Stimulated activated CD8-positive, alpha-beta memory T cell treated with anti-CD3 and anti-CD28 coated beads, Interleukin-12 subunit alpha, Interleukin-12 subunit beta, amount 100 ng/mL, for 4 hours (primary cell): Measurements from ENCODE around the gene EFCAB10.

Source experiments
- DNase-seq: peaks from one replicate; pipeline ENCODE4 v3.0.0-alpha.2; 2020; ENCODE audit warnings: low read depth

EFCAB10 gene, protein sequence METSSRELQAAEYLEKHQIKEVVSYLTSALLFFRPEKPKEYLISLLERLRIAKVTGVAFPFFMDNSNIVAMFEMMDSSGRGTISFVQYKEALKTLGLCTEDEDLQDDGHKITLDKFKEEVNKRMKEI

DNA sequence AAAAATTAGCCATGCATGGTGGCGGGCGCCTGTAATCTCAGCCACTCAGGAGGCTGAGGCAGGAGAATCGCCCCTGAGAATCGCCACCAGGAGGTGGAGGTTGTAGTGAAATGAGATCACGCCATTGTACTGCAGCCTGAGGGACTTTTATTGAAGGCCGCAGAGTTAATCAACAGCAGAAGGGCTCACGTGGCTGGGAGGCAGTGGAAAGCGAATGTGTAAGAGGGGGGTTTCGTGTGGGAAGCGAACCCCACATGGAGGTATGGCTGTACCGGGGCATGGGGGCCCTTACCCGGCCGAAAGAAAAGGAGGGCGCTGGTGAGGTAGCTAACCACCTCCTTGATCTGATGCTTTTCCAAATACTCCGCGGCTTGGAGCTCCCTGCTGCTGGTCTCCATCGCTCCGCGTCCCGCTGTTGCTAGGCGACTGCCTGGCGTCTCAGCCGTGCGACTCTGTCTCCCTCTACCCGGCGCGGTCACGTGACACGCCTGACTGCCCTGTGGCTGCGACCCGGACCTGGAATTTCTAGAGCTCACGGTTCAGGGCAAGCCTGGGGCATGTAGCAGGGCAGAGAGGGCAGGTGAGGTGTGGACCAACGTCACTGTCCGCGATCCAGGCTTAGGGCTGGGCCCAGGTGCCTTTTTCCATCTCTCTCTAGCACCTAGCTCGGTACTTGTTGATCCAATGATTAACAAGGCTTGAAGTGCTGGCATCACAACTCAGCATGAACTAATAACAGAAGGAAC, at the start of gene EFCAB10:
EFCAB10 (minus strand) TSS at position 428 of the 746 bp plus-strand sequence; CDS start at position 398, 30 bp downstream.
- no peak for DNase-seq

DNA sequence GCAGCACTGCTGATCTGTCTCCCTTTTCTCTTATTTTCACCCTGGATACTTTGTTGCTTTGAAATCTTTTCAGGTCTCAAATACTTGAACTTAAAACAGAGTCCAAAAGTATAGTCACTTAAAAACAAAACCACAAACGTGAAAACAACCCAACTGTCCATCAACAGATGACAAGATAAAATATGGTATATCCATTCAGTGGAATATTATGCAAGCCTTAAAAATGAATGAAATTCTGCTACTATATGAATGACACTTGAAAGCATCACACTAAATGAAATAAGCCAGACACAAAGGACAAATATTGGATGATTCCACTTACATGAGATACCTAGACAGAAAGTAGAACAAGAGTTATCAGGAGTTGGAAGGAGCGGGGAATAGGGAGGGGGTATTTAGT, 44.7 kb upstream of the EFCAB10 start:
- no peak for DNase-seq

DNA sequence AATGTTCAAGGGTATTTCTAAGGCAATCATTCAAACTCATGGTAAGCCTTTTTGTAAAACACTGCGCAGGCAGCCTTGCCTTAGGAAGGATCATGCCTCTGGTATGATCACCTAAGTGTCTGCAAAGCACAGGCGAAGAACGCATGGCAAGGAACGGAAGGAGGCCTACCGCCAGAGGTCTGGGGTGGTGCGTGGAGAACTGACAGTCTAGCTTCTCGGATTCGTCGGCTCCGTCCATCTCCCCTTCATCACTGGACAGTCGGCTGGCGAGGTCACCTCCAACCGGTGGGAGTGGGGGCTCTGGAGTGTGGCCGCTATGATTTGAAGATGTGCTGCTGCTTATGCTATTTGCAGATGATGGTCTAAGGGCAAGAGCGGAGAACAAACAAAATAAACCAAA, 42.6 kb upstream of the EFCAB10 start:
- no peak for DNase-seq

DNA sequence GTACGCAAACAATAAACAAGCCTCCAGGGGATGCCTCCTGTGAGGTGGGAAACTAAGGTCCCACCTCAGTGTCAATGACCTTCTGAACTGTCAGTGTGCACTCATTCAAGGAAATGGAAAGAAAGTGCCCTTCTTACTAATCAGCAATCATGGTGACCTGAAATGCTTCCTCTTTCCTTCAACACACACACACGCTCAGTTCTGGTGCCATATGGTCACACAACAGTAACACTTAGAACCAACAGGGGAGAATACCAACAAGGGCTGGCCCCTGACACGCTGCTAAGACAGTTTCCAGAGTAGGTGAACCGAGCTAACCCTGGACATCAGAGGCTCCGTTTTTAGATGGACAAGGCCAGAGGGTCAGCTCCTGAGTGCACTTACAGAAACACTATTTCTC, 42.1 kb upstream of the EFCAB10 start:
- no peak for DNase-seq

DNA sequence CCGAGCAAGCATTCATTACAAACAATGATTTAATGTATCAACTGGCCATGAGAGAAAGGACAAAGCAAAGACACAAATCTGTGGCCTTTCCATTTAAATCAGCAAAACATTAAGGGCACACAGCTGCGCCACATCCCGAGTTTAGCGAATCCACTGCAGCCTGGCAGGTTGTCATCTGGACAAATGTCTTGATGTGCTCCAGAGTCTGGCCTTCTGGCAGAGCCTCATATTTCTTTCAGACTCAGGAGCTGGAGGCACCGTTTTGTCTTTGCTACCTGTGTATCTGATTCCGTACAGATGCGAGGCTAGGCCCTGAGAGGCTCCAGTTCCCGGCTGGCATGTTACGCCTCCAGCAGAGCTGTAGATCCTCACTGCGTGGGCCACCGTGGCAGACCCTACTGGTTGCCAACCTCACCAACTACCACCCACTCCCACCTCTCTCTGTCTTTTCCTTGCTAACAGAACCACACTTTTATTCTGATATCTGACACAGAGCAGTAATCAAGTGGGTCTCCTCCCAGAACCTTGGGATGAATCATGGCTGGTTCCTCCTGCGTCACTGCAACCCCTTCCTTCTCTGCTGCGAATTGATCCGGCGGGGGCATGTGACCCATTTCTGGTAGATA, 40.9 kb upstream of the EFCAB10 start:
- DNase-seq, result no peak

DNA sequence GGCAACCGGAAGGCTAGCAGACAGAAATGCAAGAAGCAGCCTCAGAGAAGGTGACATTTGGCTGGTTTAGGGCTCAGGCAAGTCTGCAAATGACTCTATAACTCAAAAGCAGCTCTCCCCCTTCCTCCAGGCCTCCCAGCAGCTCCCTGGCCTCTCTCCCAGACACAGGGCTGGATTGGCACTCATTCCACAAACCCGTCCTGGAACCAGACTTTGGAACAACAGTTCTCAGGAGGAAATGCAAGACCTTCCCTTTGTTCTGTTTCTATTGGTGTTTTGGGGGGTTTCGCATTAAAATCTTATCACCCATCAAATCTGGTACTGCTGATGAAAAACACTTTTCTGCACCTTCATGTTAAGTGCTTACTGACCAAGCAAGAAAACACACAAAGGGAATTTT, 40.3 kb upstream of the EFCAB10 start:
- DNase-seq, result no peak

DNA sequence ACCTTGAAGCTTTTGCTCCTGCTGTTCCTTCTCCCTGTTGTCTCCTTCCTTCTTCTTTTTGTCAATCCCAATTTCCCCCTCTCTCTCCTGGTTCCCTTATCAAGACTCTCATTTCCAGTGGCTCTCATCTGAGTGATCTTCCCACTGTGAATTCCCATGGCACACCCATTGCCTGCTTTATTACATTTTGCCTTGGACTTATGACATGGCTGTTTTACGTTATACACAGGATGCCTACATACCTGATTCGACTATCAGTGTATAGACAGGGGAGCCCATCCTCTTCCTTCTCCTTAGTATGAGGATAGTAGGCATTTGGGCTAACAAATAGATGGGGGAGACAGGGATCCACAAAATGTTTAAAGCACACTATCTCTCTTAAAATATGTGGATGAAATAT, 39.9 kb upstream of the EFCAB10 start:
- no peak for DNase-seq

DNA sequence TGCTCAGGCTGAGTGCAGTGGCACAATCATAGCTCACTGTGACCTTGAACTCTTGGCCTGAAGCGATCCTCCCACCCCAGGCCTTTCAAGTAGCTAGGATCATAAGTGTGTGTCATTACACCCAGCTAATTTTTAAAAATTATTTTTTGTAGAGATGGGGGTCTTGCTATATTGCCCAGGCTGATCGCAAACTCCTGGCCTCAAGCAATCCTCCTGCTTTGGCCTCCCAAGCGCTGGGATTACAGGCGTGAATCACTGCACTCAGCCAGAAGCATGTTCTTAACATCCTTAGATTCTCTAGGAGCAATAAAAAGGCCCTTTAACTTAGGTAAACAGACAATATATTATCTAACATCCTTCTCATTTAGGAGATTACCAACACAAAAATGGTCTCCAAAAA, 38.3 kb upstream of the EFCAB10 start:
- DNase-seq, result no peak

DNA sequence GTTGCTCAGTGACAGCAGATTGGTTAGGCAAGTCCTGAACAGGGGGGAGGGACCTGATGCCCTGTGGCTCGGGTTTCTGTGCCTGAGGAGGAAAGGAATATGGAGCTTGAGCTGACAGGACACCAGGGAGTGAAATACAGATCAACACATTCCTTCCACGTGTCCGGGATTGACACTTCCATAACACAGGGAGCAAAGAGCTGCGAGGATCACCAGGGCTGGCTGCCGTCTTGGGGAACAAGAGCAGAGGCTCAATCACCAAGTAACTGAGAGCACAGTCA, 36.7 kb upstream of the EFCAB10 start:
- no peak for DNase-seq

DNA sequence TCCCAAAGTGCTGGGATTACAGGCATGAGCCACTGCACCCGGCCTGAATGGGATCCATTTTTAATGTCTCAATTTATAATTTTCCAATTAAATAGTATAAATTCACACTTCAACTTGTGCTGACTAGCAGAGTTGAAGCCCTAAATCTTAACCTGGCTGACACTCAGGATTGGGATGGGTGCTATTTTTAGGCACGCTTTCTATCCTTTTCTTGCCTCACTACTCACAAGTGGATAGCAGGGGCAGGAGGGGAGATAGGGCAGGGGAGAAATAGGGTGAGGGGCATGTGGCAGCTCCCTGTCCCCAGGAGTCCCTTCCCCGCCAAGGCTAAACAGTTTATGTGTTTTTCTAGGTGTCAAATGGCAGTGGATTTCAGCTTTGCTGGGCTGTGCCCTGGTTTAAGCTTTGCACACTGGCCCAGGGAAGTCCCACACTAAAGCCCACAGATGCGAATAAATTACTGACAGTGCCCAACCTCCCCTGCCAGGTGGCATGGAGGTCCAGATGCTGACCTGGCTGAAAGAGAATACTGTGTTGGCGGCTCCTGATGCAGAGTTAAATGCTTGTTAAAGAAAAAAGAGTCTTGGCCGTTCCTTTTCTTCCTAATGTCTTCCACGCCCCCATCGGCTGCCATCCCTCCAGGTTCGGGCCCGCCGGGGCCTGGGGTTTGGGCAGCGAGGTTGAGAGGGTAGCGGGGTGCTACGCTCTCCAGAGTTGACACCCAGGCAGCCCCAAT, 36.2 kb upstream of the EFCAB10 start:
- no peak for DNase-seq

DNA sequence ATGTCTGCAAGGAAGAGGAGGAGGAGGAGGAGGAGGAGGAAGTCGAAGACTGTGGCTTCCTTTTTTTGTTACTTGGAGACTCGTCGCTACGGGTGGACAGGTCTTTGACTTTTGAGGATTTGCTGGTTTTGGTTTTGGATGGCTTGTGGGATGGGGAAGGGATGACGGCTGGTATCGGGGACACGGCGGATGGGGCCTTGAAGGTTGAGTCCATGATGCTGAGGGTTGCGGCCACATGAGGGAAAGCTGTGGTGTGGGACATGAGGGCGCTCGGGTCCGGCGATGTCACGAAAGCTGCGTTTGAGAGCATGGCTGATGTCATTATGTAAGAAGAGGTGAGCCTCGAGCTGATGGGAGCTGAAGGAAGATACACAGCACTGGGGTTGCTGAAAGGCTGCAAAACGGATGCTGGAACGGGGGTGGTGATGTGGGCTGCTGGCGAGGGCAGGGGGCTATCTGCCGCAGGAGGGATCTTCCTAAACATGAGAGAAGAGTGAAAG, 33.1 kb upstream of the EFCAB10 start:
- no peak for DNase-seq

DNA sequence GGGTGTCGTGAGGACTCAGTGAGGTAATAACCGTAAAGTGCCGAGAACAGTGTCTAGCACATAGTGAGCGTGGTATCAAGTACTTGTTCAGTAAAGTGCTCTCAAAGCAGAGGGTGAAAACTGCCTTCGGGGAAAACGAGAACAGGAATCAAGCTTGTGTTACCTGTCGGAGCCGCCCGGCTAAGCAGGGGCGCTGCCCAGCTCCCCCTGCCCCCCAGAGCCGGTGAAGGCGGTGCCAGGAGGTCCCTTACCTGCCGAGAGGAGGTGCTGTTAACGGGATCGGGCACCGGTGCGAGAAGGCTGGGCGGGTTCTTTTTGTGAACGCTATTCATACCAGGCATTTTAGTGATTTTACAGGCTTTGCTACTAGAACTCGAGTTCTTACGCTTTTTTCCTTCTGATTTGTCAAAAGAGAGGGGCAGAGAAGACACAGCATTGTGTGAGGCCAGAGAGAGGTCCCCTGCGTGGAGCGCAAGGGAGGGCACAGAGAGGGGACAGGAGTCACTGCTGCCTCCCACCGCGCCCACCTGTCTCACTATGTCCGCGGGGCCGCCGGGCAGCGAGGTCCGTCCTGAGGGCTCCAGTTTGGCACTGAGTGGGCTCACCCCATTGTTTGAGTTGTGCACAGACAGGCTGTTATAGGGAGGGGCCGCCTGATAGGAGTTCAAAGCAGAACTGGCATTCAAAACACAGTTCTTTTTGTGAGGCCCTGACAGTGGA, 32.5 kb upstream of the EFCAB10 start:
- DNase-seq, result no peak

DNA sequence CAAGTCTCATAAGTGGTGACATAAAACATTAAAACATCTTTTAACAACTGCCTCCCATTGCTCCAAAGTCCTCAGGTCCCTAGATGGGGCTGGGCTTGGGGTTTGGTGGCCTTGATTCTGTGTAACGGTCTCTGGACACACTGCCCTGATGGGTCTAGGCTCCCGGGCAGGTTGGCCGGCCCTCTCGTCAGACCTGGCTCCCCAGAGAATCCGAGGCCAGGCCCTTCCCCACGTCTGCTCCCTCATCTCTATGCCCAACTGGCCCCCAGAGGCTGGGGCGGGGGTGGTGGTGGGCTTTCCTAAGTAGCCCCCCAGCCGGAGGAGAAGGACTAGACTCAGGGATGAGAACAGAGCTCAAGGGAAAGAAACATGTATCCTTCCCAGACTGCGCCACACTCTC, 31.5 kb upstream of the EFCAB10 start:
- no peak for DNase-seq

DNA sequence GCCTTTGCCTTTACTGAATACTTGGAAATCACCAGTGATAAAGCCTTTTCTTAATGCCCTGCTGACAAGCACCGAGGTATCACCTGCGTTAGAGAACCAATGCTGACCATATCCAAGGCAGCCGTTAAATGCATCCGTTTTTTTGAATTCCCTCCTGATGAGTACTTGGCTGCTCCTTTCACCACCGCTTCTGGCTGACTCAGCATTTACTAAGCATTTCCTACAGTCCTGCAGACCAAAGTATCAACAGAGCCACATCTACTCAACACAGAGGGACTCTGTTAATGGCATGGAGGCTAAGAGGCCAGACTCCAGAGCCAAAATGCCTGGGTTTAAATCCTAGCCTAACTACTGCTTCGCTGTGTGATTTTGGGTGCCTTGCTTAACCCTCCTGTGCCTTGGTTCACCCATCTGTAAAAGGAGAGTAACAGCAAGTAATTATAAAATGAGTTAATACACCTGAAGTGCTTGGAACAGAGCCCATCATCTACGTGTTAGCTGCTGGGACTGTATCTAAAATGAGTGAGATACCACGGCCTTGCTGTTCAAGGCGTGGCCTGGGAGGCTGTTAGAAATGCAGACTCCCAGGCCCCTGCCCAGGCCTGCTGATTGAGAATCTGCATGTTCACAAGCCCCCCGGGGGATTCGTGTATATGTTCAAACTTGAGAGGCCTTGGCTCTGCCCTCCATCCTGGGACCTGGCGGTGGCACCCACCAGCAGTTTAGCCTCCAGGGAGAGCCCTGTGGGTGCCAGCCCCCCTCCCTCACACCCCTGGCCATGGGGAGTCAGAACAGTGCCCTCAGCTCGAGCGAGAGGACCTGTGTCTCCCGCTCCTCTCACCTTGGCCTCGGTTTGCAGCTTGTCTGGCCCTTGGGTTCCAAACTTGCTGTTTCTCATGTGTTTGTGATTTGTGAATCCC, 30.8 kb upstream of the EFCAB10 start:
- no peak for DNase-seq

DNA sequence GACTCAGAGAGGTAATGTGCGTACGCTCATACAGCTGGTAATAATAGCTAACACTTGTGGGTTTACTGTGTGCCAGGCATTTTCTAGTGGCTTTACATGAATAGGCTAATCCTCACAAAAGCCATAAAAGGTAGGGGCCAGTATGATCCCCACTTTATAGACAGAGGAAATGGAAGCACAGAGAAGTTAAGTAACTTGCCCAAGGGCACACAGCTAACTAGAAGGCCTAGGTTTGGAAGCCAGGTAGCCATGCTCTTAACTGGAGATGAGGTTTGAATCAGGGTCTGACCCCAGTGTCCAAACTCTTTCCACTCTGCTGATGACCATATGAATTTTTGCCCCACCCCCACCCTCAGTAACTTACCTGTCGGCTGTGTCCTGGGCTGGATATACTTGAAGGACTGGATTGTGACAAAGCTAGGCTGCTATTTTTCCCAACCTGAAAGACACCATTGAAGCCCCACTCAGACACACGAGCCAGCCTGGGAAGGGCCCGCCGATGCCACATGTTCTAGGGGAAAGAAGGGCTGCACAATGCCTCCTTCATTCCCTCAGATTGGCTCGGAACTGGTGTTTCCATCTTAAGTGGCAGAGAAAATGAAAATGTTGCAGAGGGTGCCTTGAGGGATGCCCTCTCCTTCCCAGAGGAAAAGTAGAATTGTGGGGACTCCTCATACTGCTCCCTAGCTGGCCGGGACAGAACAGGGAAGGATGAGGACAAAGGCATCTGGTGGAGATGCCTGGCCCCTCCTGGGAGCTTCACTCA, 29.1 kb upstream of the EFCAB10 start:
- no peak for DNase-seq

DNA sequence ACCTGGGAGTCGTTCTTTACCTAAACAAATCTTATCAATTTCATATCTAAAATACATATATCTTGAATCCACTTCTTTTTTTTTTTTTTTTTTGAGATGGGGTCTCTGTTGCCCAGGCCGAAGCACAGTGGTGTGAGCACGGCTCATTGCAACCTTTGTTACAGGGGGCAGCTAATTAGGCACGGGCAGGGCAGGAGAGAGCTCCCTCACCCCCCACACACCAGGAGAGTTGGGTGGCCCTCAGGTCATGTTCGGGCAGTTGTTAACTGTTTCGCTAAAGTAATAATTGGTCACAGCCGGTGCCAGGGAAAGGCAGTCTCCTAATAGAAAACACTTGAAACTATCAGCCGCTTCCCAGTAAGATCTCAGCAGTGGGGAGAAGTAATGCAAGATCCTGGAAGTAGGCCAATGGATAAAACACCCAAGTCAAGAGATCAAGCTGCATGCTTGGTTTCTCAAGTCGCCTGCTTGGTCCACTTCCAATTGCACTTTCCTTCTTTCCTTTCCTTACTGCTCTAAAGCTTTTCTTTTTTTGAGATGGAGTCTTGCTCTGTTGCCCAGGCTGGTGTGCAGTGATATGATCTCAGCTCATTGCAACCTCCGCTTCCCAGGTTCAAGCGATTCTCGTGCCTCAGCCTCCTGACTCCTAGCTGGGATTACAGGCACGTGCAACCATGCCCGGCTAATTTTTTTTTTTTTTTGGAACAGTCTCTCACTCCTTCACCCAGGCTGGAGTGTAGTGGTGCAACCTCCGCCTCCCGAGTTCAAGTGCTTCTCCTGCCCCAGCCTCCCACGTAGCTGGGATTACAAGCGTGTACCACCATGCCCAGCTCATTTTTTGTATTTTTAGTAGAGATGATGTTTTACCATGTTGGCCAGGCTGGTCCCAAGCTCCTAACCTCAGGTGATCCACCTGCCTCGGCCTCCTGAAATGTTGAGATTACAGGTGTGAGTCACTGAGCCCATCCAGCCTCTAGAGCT, 21.3 kb upstream of the EFCAB10 start:
- DNase-seq, result no peak

DNA sequence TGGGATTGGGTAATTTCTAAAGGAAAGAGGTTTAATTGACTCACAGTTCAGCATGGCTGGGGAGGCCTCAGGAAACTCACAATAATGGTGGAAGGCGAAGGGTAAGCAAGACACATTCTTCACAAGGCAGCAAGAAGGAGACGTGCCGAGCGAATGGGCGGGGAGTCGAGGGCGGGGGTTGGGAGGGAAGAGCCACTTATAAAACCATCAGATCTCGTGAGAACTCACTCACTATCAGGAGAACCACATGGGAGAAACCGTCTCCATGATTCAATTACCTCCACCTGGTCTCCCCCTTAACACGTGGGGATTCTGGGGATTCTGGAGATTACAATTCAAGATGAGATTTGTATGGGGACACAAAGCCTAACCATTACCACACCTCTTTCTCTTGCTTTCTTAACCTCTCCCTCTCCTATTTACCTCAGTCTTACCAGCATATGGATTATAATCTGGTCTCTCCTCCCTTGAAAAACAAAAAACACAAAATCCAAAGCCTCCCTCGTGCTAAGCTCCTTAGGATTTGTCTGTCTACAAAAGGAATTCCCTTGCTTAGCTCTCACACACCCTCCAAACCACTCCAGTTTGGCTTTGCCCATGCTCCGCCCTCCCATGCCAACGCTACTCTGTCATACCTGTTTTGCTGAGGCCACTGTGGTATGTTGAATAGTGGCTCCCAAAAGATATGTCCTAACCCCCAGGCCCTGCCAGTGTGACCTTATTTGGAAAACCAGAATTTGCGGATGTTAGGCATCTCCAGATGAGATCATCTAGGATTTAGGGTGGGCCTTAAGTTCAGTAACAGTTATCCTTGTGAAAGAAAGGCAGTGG, 19.6 kb upstream of the EFCAB10 start:
- no peak for DNase-seq

DNA sequence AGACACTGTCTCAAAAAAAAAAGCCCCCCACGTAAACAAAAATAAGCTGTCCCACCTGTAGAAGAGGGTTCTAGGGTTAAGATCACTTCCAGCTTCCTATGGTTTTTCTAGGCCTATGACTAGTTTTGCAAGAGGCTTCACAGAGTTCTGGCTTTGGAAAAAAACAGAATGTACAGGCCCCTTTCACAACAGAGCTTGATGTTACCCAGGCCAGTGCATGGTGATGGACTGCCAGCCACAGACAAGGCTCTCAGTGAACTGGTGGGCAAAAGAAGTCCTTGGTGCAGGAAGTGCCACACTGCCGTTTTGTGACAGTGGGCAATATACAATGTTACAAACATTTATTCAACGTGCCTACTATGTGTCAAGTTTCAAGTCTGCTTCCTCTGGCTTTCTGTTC, 18.3 kb upstream of the EFCAB10 start:
- no peak for DNase-seq
